Measurements from ENCODE around the gene MICALL1. TPM values are rescaled to one million over a fixed set of nuclear protein-coding genes. Genes with fewer than 3 reads are reported as not detected.

MICALL1 gene
- total RNA-seq, 1 donor from 2014 or later, result 43.9 TPM

- H3K27me3 ChIP-seq, result no peaks in the 10 kb centered on the region
- no peak for DNase-seq (ENCODE audit: low spot score in 2 of 2)
- peaks cover 0 to 4% of the 10 kb centered on the region in 2 donors for H3K4me1 ChIP-seq
- H3K27ac ChIP-seq, result no peak overlapping the region
- H3K36me3 ChIP-seq, result peaks cover 20 to 47% of the 10 kb centered on the region in 2 donors
- H3K4me3 ChIP-seq, result no peak overlapping the region
- intact Hi-C loops (cut with DNase I), result no loop called here
- TF ChIP-seq CTCF (IDR thresholded peaks at IDR 0.05), result no peak
- H3K9me3 ChIP-seq, result no peaks in the 10 kb centered on the region
Observed at GRCh38 chr22:37913233-37913721, 7.2 kb downstream of the MICALL1 start.

- Histone ChIP-seq H3K36me3 (peaks cover 33 to 73% of the 10 kb centered on the region in 2 donors), H3K27ac (no peak overlapping the region), H3K4me1 (no peaks in the 10 kb centered on the region), H3K4me3 (no peak overlapping the region), H3K9me3 (no peaks in the 10 kb centered on the region), H3K27me3 (no peaks in the 10 kb centered on the region)
- intact Hi-C loops (cut with DNase I), result no loop called here
- no peak for TF ChIP-seq CTCF (IDR thresholded peaks at IDR 0.05)
- no peak for DNase-seq (ENCODE audit: low spot score in 2 of 2)
Observed at GRCh38 chr22:37916311-37916710, 10.2 kb downstream of the MICALL1 start.

- DNase-seq (ENCODE audit: low spot score in 2 of 2), result no peak
- intact Hi-C loops (cut with DNase I), result no loop called here
- Histone ChIP-seq H3K4me1 (no peaks in the 10 kb centered on the region), H3K27me3 (no peaks in the 10 kb centered on the region), H3K9me3 (no peaks in the 10 kb centered on the region), H3K27ac (no peak overlapping the region), H3K4me3 (no peak overlapping the region), H3K36me3 (peaks cover 44 to 66% of the 10 kb centered on the region in 2 donors)
- TF ChIP-seq CTCF (IDR thresholded peaks at IDR 0.05), result no peak
Observed at GRCh38 chr22:37917874-37918548, 11.9 kb downstream of the MICALL1 start.

GRCh38 chr22:37918580-37919270 is 12.6 kb downstream of the MICALL1 start:
- Histone ChIP-seq H3K9me3 (no peaks in the 10 kb centered on the region), H3K36me3 (peaks cover 46 to 66% of the 10 kb centered on the region in 2 donors), H3K4me1 (no peaks in the 10 kb centered on the region), H3K27ac (no peak overlapping the region), H3K27me3 (no peaks in the 10 kb centered on the region), H3K4me3 (no peak overlapping the region)
- intact Hi-C loops (cut with DNase I), result no loop called here
- no peak for TF ChIP-seq CTCF (IDR thresholded peaks at IDR 0.05)
- DNase-seq (ENCODE audit: low spot score in 2 of 2), result no peak

- H3K27ac ChIP-seq, result no peak overlapping the region
- peaks cover 59 to 64% of the 10 kb centered on the region in 2 donors for H3K36me3 ChIP-seq
- intact Hi-C loops (cut with DNase I), result no loop called here
Observed at GRCh38 chr22:37920126-37920525, 14.0 kb downstream of the MICALL1 start.

More at GRCh38 chr22:37920126-37920525, 14.0 kb downstream of the MICALL1 start:
- H3K4me3 ChIP-seq, result no peak overlapping the region
- no peaks in the 10 kb centered on the region for H3K4me1 ChIP-seq
- no peak for TF ChIP-seq CTCF (IDR thresholded peaks at IDR 0.05)
- no peaks in the 10 kb centered on the region for H3K27me3 ChIP-seq
- DNase-seq (ENCODE audit: low spot score in 2 of 2), result no peak
- H3K9me3 ChIP-seq, result no peaks in the 10 kb centered on the region

Measured in ascending aorta (tissue), 2 donors.